ENCODE results near the gene DAPK1.

Gene DAPK1

GRCh38 chr9:87704342-87704741, 206.7 kb downstream of the DAPK1 start:
- no peak for DNase-seq (ENCODE audit: low read depth)
- no peak overlapping the region for H3K4me3 ChIP-seq (ENCODE audit: low read depth, low read length)
- in situ Hi-C loops (cut with HindIII; ENCODE audit: low sequenced_read_pairs) = no loop called here
- TF ChIP-seq, protein P1, sequence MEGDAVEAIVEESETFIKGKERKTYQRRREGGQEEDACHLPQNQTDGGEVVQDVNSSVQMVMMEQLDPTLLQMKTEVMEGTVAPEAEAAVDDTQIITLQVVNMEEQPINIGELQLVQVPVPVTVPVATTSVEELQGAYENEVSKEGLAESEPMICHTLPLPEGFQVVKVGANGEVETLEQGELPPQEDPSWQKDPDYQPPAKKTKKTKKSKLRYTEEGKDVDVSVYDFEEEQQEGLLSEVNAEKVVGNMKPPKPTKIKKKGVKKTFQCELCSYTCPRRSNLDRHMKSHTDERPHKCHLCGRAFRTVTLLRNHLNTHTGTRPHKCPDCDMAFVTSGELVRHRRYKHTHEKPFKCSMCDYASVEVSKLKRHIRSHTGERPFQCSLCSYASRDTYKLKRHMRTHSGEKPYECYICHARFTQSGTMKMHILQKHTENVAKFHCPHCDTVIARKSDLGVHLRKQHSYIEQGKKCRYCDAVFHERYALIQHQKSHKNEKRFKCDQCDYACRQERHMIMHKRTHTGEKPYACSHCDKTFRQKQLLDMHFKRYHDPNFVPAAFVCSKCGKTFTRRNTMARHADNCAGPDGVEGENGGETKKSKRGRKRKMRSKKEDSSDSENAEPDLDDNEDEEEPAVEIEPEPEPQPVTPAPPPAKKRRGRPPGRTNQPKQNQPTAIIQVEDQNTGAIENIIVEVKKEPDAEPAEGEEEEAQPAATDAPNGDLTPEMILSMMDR (IDR thresholded peaks at IDR 0.05; ENCODE audit: low read depth, low read length, missing control alignments) = no peak

- TF ChIP-seq, protein P1 (IDR thresholded peaks at IDR 0.05; ENCODE audit: low read depth, low read length, missing control alignments) = no peak
- H3K4me3 ChIP-seq (ENCODE audit: low read depth, low read length) = no peak overlapping the region
- in situ Hi-C loops (cut with HindIII; ENCODE audit: low sequenced_read_pairs) = no loop called here
- DNase-seq (ENCODE audit: low read depth) = no peak
These were observed 208.5 kb downstream of the DAPK1 start for GRCh38 chr9:87706066-87706739.

- no peak for DNase-seq (ENCODE audit: low read depth)
- in situ Hi-C loops (cut with HindIII; ENCODE audit: low sequenced_read_pairs) = no loop called here
- H3K4me3 ChIP-seq (ENCODE audit: low read depth, low read length) = no peak overlapping the region
- TF ChIP-seq, protein P1 (IDR thresholded peaks at IDR 0.05; ENCODE audit: low read depth, low read length, missing control alignments) = no peak
These were observed 210.3 kb downstream of the DAPK1 start for GRCh38 chr9:87707805-87708506.

DNA sequence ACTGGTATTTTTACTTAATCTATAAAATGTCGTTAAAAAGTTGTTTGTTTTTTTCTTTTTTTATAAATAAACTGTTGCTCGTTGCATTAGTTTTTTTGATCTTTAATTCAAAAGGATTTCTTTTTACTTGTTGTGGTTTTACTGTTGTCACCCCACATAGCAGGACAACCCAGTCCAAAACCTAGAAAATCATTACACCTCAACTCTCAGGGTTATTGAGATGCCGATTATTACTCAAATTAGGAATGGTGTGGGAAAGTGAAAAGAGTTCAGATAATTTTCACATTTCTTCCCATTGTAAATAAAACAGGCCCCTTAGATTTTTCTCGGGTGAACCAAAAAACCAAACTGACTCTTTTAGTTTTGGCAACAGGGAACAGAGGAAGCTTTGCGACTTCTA, 210.9 kb downstream of the DAPK1 start:
- in situ Hi-C loops (cut with HindIII; ENCODE audit: low sequenced_read_pairs) = no loop called here
- no peak for DNase-seq (ENCODE audit: low read depth)
- TF ChIP-seq, protein P1 (IDR thresholded peaks at IDR 0.05; ENCODE audit: low read depth, low read length, missing control alignments) = no peak
- H3K4me3 ChIP-seq (ENCODE audit: low read depth, low read length) = no peak overlapping the region

GRCh38 chr9:87708986-87709728, 211.5 kb downstream of the DAPK1 start:
- in situ Hi-C loops (cut with HindIII; ENCODE audit: low sequenced_read_pairs) = no loop called here
- no peak overlapping the region for H3K4me3 ChIP-seq (ENCODE audit: low read depth, low read length)
- TF ChIP-seq, protein P1 (IDR thresholded peaks at IDR 0.05; ENCODE audit: low read depth, low read length, missing control alignments) = no peak
- no peak for DNase-seq (ENCODE audit: low read depth)

GRCh38 chr9:87710443-87710842, 212.8 kb downstream of the DAPK1 start:
- H3K4me3 ChIP-seq (ENCODE audit: low read depth, low read length) = no peak overlapping the region
- in situ Hi-C loops (cut with HindIII; ENCODE audit: low sequenced_read_pairs) = no loop called here
- TF ChIP-seq, protein P1 (IDR thresholded peaks at IDR 0.05; ENCODE audit: low read depth, low read length, missing control alignments) = no peak
- no peak for DNase-seq (ENCODE audit: low read depth)
